ENCODE data around the gene PRM3. TPM values are rescaled to one million over a fixed set of nuclear protein-coding genes. Genes with fewer than 3 reads are reported as not detected.

Gene PRM3
- total RNA-seq, 1 experiment from 2014 or later = not detected

- H3K36me3 ChIP-seq = no peaks in the 10 kb centered on the region
These were observed 7.4 kb upstream of the PRM3 start, which contains the start of gene PRM1 for GRCh38 chr16:11280616-11281522. TSS of gene PRM1 (minus strand) at chr16:11281330. CDS start at chr16:11281238, 92 bp downstream.

GRCh38 chr16:11278681-11279628 is 5.5 kb upstream of the PRM3 start:
- no peak overlapping the region for H3K27ac ChIP-seq
- no peak overlapping the region for H3K4me3 ChIP-seq
- no peaks in the 10 kb centered on the region for H3K36me3 ChIP-seq
- no peak for DNase-seq (ENCODE audit: low read depth in 1 of 2, low spot score in 2 of 2)
- no peaks in the 10 kb centered on the region for H3K27me3 ChIP-seq (replicated peaks)
- H3K9me3 ChIP-seq (replicated peaks) = no peaks in the 10 kb centered on the region
- peaks cover 2% of the 10 kb centered on the region for H3K4me1 ChIP-seq (replicated peaks)

More at GRCh38 chr16:11280616-11281522, 7.4 kb upstream of the PRM3 start, which contains the start of gene PRM1:
- no peak within 1 kb of the TSS for H3K4me3 ChIP-seq
- no peaks in the 10 kb centered on the region for H3K4me1 ChIP-seq (replicated peaks)
- H3K27ac ChIP-seq = no peak within 1 kb of the TSS
- no peak for DNase-seq (ENCODE audit: low read depth in 1 of 2, low spot score in 2 of 2)
- no peaks in the 10 kb centered on the region for H3K9me3 ChIP-seq (replicated peaks)
- H3K27me3 ChIP-seq (replicated peaks) = no peaks in the 10 kb centered on the region

DNA sequence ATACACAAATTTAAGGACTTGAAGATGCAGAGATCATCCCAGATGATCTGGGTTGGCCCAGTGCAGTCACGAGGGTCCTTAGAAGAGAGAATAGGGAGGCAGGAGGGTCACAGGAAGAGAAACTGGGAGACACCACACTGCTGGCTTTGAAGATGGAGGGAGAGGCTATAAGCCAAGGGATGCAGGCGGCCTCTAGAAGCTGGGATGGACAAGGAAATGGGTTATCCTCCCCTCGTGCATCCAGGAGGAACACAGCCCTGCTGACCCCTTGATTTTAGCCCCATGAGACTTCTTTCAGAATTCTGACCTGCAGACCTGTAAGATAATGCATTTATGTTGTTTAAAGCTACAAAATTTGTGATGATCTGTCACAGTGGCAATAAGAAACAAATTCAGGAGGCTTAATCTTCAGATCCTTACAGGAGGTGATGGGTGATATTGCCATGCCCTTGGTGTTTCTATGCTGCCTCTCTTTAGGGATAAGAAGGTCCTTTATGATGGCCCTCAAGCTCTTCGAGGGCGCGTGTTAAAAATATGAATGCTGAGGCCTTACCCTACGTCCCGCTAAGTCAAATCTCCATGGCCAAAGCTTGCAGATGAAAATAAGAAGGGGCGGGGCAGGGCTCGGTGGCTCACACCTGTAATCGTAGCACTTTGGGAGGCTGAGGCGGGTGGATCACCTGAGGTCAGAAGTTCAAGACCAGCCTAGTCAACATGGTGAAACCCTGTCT is 4.3 kb upstream of the PRM3 start:
- H3K36me3 ChIP-seq = no peaks in the 10 kb centered on the region
- no peak overlapping the region for H3K4me3 ChIP-seq
- DNase-seq (ENCODE audit: low read depth in 1 of 2, low spot score in 2 of 2) = no peak
- no peaks in the 10 kb centered on the region for H3K9me3 ChIP-seq (replicated peaks)
- no peaks in the 10 kb centered on the region for H3K27me3 ChIP-seq (replicated peaks)
- peaks cover 8% of the 10 kb centered on the region for H3K4me1 ChIP-seq (replicated peaks)
- no peak overlapping the region for H3K27ac ChIP-seq

DNA sequence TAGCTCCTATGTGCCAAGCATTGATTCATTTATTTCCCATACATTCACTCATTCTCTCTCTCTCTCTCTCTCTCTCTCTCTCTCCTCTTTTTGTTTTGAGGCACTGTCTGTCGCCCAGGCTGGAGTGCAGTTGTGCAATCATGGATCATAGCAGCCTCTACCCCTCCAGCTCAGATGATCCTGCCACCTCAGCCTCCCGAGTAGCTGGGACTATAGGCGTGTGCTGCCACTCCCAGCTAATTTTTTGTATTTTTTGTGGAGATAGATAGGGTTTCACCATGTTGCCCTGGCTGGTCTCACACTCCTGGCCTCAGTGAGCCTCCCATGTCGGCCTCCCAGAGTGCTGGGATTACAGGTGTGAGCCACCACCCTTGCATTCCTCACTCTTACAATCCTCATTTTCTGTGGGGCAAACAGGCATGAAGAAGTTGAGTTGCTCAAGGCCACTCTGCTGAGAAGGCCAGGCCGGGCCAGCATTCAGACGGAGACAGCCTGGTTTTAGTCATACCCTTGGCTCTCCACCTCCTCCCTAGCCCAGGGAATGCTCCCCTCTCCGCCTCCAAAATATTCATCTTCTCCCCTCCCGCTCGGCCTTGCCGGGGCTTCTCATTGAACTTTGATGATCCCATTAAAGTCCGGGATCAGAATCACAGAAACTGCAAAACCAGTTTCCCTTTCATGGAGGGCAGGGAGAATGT is 3.6 kb upstream of the PRM3 start:
- no peaks in the 10 kb centered on the region for H3K9me3 ChIP-seq (replicated peaks)
- no peak overlapping the region for H3K27ac ChIP-seq
- no peaks in the 10 kb centered on the region for H3K36me3 ChIP-seq
- DNase-seq (ENCODE audit: low read depth in 1 of 2, low spot score in 2 of 2) = no peak
- no peaks in the 10 kb centered on the region for H3K27me3 ChIP-seq (replicated peaks)
- H3K4me3 ChIP-seq = no peak overlapping the region
- H3K4me1 ChIP-seq (replicated peaks) = peaks cover 8% of the 10 kb centered on the region

- no peaks in the 10 kb centered on the region for H3K9me3 ChIP-seq (replicated peaks)
- H3K4me3 ChIP-seq = no peak within 1 kb of the TSS
- H3K27me3 ChIP-seq (replicated peaks) = no peaks in the 10 kb centered on the region
- H3K27ac ChIP-seq = no peak within 1 kb of the TSS
- no peak for DNase-seq (ENCODE audit: low read depth in 1 of 2, low spot score in 2 of 2)
- H3K36me3 ChIP-seq = no peaks in the 10 kb centered on the region
- H3K4me1 ChIP-seq (replicated peaks) = peaks cover 8% of the 10 kb centered on the region
These were observed 2.9 kb upstream of the PRM3 start, which contains the start of gene PRM2 for GRCh38 chr16:11276143-11276895. TSS of gene PRM2 (minus strand) at chr16:11276480. CDS start at chr16:11276370, 110 bp downstream.

- Histone ChIP-seq H3K36me3 (no peaks in the 10 kb centered on the region), H3K9me3 (replicated peaks) (no peaks in the 10 kb centered on the region), H3K4me3 (no peak overlapping the region), H3K27ac (no peak overlapping the region), H3K27me3 (replicated peaks) (no peaks in the 10 kb centered on the region), H3K4me1 (replicated peaks) (peaks cover 8% of the 10 kb centered on the region)
- DNase-seq (ENCODE audit: low read depth in 1 of 2, low spot score in 2 of 2) = no peak
These were observed 1.5 kb upstream of the PRM3 start for GRCh38 chr16:11274964-11275363.

- Histone ChIP-seq H3K27me3 (replicated peaks) (no peaks in the 10 kb centered on the region), H3K4me1 (replicated peaks) (peaks cover 8% of the 10 kb centered on the region), H3K9me3 (replicated peaks) (no peaks in the 10 kb centered on the region), H3K36me3 (no peaks in the 10 kb centered on the region), H3K4me3 (no peak overlapping the region), H3K27ac (no peak overlapping the region)
- DNase-seq (ENCODE audit: low read depth in 1 of 2, low spot score in 2 of 2) = no peak
These were observed 394 bp upstream of the PRM3 start for GRCh38 chr16:11273721-11274324.

DNA sequence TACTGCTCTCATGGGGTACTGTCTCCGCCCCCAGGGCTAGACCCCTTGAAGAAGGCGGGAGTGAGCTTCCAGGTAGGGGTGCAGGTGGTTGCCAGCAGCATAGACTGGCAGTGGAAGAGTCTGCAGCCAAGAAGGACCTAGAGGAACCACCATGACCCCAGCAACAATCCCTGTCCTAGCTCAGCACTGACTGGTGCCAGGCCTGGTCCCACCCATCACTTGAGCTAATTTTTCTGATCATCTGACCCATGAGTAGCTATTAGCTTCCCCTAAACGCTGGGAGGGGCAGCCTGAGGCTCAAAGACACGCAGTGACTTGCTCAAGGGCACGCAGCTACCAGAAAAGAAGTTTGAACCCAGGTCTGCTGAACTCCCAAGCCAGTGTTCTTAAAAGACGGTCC is 945 bp downstream of the PRM3 start:
- H3K27ac ChIP-seq = no peak overlapping the region
- DNase-seq (ENCODE audit: low read depth in 1 of 2, low spot score in 2 of 2) = no peak
- no peak overlapping the region for H3K4me3 ChIP-seq
- no peaks in the 10 kb centered on the region for H3K9me3 ChIP-seq (replicated peaks)
- no peaks in the 10 kb centered on the region for H3K36me3 ChIP-seq
- peaks cover 8% of the 10 kb centered on the region for H3K4me1 ChIP-seq (replicated peaks)
- H3K27me3 ChIP-seq (replicated peaks) = no peaks in the 10 kb centered on the region

DNA sequence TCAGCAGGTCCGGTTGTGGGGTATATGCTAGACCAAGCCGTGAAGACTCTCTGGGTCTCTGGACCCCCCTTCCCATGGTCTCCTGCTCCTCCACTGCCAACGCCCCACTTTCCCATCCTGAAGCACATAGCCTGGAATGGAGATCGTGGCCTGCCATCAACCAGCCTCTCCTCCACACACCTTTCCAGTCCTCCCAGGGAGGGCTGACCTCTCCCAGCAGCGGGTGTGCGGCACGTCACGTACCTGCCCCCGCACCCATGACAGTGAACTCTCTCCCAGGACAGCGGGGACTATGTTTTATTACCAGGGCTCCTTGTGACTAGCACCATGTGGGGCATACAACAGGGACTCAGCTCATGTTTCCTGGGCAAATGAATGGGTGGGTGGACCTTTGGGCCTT is 1.8 kb downstream of the PRM3 start:
- no peaks in the 10 kb centered on the region for H3K27me3 ChIP-seq (replicated peaks)
- no peak for DNase-seq (ENCODE audit: low read depth in 1 of 2, low spot score in 2 of 2)
- no peak overlapping the region for H3K4me3 ChIP-seq
- no peaks in the 10 kb centered on the region for H3K36me3 ChIP-seq
- H3K4me1 ChIP-seq (replicated peaks) = peaks cover 8% of the 10 kb centered on the region
- H3K9me3 ChIP-seq (replicated peaks) = no peaks in the 10 kb centered on the region
- H3K27ac ChIP-seq = no peak overlapping the region

DNA sequence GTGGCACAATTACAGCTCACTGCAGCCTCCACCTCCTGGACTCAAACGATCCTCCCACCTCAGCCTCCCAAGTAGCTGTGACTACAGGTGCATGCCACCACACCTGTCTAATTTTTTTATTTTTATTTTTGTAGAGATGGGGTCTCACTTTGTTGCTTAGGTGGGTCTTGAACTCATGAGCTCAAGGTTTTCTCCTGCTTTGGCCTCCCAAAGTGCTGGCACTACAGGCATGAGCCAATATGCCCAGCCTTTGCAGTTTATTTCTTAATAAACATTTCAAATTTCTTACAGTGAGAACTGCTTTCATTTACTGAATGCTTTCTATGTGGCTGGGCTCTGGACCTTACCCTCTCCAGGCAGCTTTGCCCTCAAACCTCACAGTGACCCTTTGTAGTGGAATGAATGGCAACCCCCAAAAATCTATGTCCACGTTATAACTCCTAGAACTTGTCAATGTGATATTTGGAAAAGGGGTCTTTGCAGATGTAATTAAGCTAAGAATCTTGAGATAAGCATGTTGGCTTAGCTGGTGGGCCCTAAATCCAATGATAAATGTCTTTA is 2.7 kb downstream of the PRM3 start:
- DNase-seq (ENCODE audit: low read depth in 1 of 2, low spot score in 2 of 2) = no peak

DNA sequence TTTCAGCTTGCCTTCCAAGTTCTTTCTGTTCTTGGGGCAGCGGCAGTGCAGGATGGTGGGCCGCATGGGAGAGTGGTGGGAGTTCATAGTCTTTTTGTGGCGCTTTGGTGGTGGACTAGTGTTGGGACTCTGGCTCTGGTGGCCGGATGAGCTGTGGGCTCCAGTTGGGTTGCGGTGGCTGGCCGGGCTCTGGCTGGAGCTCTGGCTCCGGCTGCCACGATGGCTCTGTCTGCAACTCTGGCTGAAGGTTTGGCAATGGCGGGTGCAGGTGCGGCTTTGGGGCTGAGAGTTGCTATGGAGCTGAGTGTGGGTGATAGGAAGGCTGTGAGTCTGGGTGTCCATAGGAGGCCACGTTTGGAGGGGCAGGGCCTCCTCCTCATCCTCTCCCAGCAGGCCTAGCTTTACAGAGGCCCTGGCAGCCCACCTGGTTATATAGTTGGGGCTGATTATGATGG is 4.5 kb downstream of the PRM3 start, which contains the start of gene TNP2:
TSS of gene TNP2 (minus strand) at position 405 of the 455 bp plus-strand sequence. CDS start at position 342, 63 bp downstream.
- DNase-seq (ENCODE audit: low read depth in 1 of 2, low spot score in 2 of 2) = no peak
- Histone ChIP-seq H3K36me3 (no peaks in the 10 kb centered on the region), H3K27me3 (replicated peaks) (no peaks in the 10 kb centered on the region), H3K9me3 (replicated peaks) (no peaks in the 10 kb centered on the region), H3K4me3 (no peak within 1 kb of the TSS), H3K4me1 (replicated peaks) (peaks cover 5% of the 10 kb centered on the region), H3K27ac (no peak within 1 kb of the TSS)

More for the DNA sequence above, 2.7 kb downstream of the PRM3 start:
- H3K9me3 ChIP-seq (replicated peaks) = no peaks in the 10 kb centered on the region
- H3K4me1 ChIP-seq (replicated peaks) = peaks cover 8% of the 10 kb centered on the region
- H3K36me3 ChIP-seq = no peaks in the 10 kb centered on the region
- no peak overlapping the region for H3K4me3 ChIP-seq
- H3K27me3 ChIP-seq (replicated peaks) = no peaks in the 10 kb centered on the region
- H3K27ac ChIP-seq = no peak overlapping the region
